ENCODE results near the gene ADAM12.

ADAM12 gene

GRCh38 chr10:126070476-126071215 is 317.6 kb downstream of the ADAM12 start:
- no peaks in the 10 kb centered on the region for H3K36me3 Mint-ChIP-seq
- no peaks in the 10 kb centered on the region for H3K4me1 Mint-ChIP-seq
- no peak overlapping the region for H3K4me3 Mint-ChIP-seq
- H3K9me3 Mint-ChIP-seq: no peaks in the 10 kb centered on the region
- peaks cover 2% of the 10 kb centered on the region for H3K27me3 Mint-ChIP-seq
- no peak overlapping the region for H3K27ac Mint-ChIP-seq

GRCh38 chr10:126068322-126068721 is 320.0 kb downstream of the ADAM12 start:
- H3K27ac Mint-ChIP-seq: no peak overlapping the region
- no peaks in the 10 kb centered on the region for H3K36me3 Mint-ChIP-seq
- no peaks in the 10 kb centered on the region for H3K9me3 Mint-ChIP-seq
- no peak overlapping the region for H3K4me3 Mint-ChIP-seq
- no peaks in the 10 kb centered on the region for H3K4me1 Mint-ChIP-seq
- peaks cover 2% of the 10 kb centered on the region for H3K27me3 Mint-ChIP-seq

DNA sequence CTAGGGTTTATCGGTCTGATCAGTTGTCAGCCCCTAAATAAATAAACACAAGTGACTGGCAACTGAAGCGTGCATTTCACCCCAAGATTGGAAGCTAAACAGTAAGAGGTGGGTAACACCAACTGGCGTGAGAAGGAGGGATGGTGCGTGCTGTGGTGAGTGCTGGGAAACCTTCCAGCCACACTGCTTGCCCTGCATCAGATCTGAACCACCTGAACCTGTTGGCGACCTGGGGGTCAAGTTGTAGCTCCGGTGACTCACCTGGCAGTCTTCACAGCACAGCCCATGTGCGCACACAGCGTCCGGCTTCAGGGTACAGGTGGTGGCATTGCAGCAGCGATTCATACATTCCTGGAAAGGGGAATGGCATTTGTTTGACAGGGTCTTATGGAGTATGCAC is 321.8 kb downstream of the ADAM12 start:
- Mint-ChIP-seq H3K27ac (no peak overlapping the region), H3K27me3 (no peaks in the 10 kb centered on the region), H3K36me3 (no peaks in the 10 kb centered on the region), H3K4me3 (no peak overlapping the region), H3K9me3 (no peaks in the 10 kb centered on the region), H3K4me1 (no peaks in the 10 kb centered on the region)

DNA sequence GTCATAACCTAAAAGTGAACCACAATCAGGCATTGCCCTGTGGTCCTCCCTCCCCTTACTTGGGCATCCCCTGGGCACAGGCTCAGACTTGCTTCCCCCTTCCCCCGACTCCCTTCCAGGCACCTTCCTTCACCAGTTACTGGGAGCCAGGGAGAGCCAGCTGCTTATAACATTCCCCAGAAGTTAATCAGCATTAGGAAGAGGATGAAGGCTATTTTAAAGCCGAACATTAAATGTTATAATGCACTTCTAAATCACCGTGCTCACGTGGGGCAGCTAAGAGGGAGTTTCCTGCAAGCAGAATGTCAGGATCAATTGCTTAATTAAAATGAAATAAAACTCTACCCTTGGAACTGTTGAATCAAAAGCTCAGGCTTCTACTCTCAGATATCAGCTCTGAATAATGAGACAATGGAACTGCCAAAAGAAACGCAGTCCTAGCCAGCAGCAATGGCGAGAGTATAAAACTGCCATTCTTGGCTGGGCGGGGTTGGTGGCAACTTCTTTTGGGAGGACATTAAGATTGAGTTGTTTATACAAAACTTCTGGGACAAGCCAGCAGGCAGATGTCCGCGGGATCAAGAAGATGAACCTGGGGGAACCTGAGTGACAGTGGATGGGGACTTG is 322.4 kb downstream of the ADAM12 start:
- Mint-ChIP-seq H3K4me3 (no peak overlapping the region), H3K4me1 (no peaks in the 10 kb centered on the region), H3K27ac (no peak overlapping the region), H3K9me3 (no peaks in the 10 kb centered on the region), H3K27me3 (no peaks in the 10 kb centered on the region), H3K36me3 (no peaks in the 10 kb centered on the region)

DNA sequence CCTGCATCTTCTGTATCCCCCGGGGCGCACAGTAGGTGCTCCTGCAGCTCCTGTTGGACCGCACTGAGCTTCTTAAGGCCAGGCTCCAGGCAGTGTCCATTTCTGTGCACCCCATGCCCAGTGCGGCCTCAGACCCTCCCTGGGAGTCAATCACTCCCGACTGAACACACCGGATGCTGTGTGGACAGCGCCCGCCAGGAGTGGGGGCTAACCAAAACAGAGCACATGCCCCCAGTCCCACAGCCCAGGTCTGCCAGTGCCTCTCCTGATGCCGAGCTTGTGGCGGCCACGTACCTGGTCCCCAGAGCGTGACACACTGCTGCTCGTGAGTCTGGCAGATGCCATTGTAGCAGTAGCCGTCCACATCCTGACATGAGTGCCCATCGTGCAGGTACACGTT is 323.8 kb downstream of the ADAM12 start:
- H3K27ac Mint-ChIP-seq: no peak overlapping the region
- H3K4me3 Mint-ChIP-seq: no peak overlapping the region
- no peaks in the 10 kb centered on the region for H3K9me3 Mint-ChIP-seq
- H3K27me3 Mint-ChIP-seq: no peaks in the 10 kb centered on the region
- no peaks in the 10 kb centered on the region for H3K36me3 Mint-ChIP-seq
- H3K4me1 Mint-ChIP-seq: no peaks in the 10 kb centered on the region

GRCh38 chr10:126063353-126063791 is 324.9 kb downstream of the ADAM12 start:
- no peaks in the 10 kb centered on the region for H3K4me1 Mint-ChIP-seq
- H3K27ac Mint-ChIP-seq: no peak overlapping the region
- H3K4me3 Mint-ChIP-seq: no peak overlapping the region
- H3K9me3 Mint-ChIP-seq: no peaks in the 10 kb centered on the region
- no peaks in the 10 kb centered on the region for H3K36me3 Mint-ChIP-seq
- H3K27me3 Mint-ChIP-seq: peaks cover 3% of the 10 kb centered on the region

- H3K36me3 Mint-ChIP-seq: no peaks in the 10 kb centered on the region
- no peaks in the 10 kb centered on the region for H3K4me1 Mint-ChIP-seq
- no peak overlapping the region for H3K4me3 Mint-ChIP-seq
- no peak overlapping the region for H3K27ac Mint-ChIP-seq
- H3K27me3 Mint-ChIP-seq: peaks cover 3% of the 10 kb centered on the region
- H3K9me3 Mint-ChIP-seq: no peaks in the 10 kb centered on the region
Observed at GRCh38 chr10:126062131-126063032, 325.9 kb downstream of the ADAM12 start.

DNA sequence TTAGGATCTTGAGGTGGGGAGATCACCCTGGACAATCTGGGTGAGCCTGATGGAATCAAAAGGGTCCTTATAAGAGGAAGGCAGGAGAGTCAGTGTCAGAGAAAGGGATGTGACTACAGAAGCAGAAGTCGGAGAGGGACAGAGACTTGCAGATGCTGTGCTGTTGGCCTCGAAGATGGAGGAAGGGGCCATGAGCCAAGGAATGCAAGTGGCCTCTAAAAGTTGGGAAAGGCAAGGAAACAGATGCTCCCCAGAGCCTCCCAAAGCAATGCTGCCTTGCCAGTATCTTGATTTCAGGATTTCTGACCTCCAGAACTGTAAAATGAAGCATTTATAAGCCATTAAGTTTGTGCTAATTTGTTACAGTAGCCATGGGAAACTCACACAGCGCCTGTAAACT is 326.8 kb downstream of the ADAM12 start:
- H3K36me3 Mint-ChIP-seq: no peaks in the 10 kb centered on the region
- H3K27me3 Mint-ChIP-seq: peaks cover 3% of the 10 kb centered on the region
- H3K27ac Mint-ChIP-seq: no peak overlapping the region
- H3K9me3 Mint-ChIP-seq: no peaks in the 10 kb centered on the region
- no peak overlapping the region for H3K4me3 Mint-ChIP-seq
- no peaks in the 10 kb centered on the region for H3K4me1 Mint-ChIP-seq

- peaks cover 3% of the 10 kb centered on the region for H3K27me3 Mint-ChIP-seq
- H3K4me3 Mint-ChIP-seq: no peak overlapping the region
- H3K4me1 Mint-ChIP-seq: no peaks in the 10 kb centered on the region
- no peak overlapping the region for H3K27ac Mint-ChIP-seq
- no peaks in the 10 kb centered on the region for H3K9me3 Mint-ChIP-seq
- H3K36me3 Mint-ChIP-seq: no peaks in the 10 kb centered on the region
Observed at GRCh38 chr10:126060261-126060931, 327.9 kb downstream of the ADAM12 start.

DNA sequence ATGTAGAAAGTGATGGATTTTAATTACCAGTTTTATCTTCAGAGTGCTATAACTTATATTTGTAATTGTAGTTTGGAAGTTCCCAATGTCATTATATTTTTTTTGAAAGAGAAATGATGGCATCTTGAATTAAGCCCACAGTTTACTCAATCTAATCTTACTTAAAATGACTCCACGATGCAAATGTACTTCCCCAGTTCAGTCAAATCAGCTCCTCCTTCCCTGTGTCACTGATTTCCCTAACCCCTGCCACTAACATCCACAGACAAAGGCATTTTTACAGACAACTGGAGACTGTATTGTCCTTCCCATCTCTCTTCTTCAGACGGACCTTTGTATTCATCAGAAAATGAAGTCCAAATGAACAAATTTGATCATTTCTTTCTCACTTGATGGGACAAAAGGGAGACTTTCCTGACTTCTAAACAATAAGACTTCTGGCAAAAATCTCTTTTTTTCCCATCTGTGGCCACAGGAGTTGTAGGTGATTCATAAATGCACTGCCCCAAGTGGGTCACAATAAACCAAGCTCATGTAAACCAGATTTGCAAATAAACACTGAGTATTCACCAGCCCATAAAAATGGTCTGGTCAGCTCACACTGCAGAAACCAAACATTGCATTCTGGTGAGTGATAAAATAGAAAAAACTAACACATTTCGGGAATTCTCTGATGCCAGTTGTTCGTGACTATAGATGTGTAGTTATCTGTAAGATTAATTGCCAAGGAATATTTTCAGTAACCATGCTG is 329.0 kb downstream of the ADAM12 start:
- H3K4me1 Mint-ChIP-seq: no peaks in the 10 kb centered on the region
- H3K27me3 Mint-ChIP-seq: peaks cover 3% of the 10 kb centered on the region
- H3K27ac Mint-ChIP-seq: no peak overlapping the region
- H3K9me3 Mint-ChIP-seq: no peaks in the 10 kb centered on the region
- H3K4me3 Mint-ChIP-seq: no peak overlapping the region
- no peaks in the 10 kb centered on the region for H3K36me3 Mint-ChIP-seq

- no peak overlapping the region for H3K4me3 Mint-ChIP-seq
- H3K36me3 Mint-ChIP-seq: no peaks in the 10 kb centered on the region
- H3K27me3 Mint-ChIP-seq: peaks cover 3% of the 10 kb centered on the region
- no peaks in the 10 kb centered on the region for H3K4me1 Mint-ChIP-seq
- no peaks in the 10 kb centered on the region for H3K9me3 Mint-ChIP-seq
- no peak overlapping the region for H3K27ac Mint-ChIP-seq
Observed at GRCh38 chr10:126058507-126058906, 329.8 kb downstream of the ADAM12 start.

- Mint-ChIP-seq H3K4me3 (no peak overlapping the region), H3K9me3 (no peaks in the 10 kb centered on the region), H3K4me1 (no peaks in the 10 kb centered on the region), H3K36me3 (no peaks in the 10 kb centered on the region), H3K27me3 (peaks cover 3% of the 10 kb centered on the region), H3K27ac (no peak overlapping the region)
Observed at GRCh38 chr10:126058104-126058503, 330.2 kb downstream of the ADAM12 start.

DNA sequence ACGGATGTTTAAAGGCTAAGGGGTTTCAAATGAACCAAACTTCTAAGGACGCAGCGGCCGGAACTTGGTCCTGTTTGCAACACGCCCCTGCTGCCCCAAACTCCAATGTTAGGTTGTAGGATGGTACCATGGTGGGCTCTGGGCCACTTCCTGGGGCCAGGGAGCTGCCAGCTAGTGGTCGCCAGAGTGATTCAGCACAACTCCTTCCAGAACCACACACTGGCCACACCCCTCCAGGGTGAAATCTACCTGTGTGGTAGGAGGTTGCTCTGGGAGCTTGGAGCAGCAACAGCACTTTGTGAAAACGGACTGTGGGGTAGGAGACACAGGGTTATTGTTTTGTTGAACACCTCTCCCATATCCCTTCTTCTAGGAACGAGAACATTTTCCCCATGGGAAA is 330.8 kb downstream of the ADAM12 start:
- Mint-ChIP-seq H3K27ac (no peak overlapping the region), H3K27me3 (peaks cover 3% of the 10 kb centered on the region), H3K9me3 (no peaks in the 10 kb centered on the region), H3K4me3 (no peak overlapping the region), H3K4me1 (no peaks in the 10 kb centered on the region), H3K36me3 (no peaks in the 10 kb centered on the region)

DNA sequence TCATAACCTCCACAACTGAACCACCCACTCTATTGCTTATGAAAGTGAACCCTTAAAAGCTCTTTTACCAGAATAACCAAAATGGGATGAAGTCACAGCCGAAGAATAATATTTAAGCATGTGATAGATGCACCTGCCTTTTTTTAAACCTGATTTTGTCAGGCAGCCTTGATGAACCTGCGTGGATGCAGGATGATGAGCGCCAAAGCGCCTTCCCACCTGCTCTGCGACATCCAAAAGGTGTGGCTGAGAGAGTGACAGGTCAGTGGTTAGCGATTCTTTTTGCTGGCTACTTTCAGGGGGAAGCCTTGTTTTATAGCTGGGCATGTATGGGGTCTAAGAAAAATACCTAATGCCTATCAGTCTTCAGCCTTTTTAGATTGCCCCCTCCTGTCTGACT is 334.1 kb downstream of the ADAM12 start:
- Mint-ChIP-seq H3K27ac (no peak overlapping the region), H3K9me3 (no peaks in the 10 kb centered on the region), H3K4me1 (no peaks in the 10 kb centered on the region), H3K36me3 (no peaks in the 10 kb centered on the region), H3K27me3 (peaks cover under 1% of the 10 kb centered on the region), H3K4me3 (no peak overlapping the region)

GRCh38 chr10:126052171-126052570 is 336.1 kb downstream of the ADAM12 start:
- no peak overlapping the region for H3K4me3 Mint-ChIP-seq
- no peaks in the 10 kb centered on the region for H3K27me3 Mint-ChIP-seq
- H3K4me1 Mint-ChIP-seq: no peaks in the 10 kb centered on the region
- H3K27ac Mint-ChIP-seq: no peak overlapping the region
- H3K9me3 Mint-ChIP-seq: no peaks in the 10 kb centered on the region
- no peaks in the 10 kb centered on the region for H3K36me3 Mint-ChIP-seq
